A673 (cell line): Measurements from ENCODE around the gene USP25. TPM values are rescaled to one million over a fixed set of nuclear protein-coding genes. Genes with fewer than 3 reads are reported as not detected.

Experiments
- BruUV-seq: library from RNA; stranded (reverse); fragments of 400-500 nt; replicated peaks from 2 replicates; lab custom pipeline; 2021; lab: Mats Ljungman, UMichigan
- CTCF ChIA-PET: fragments of 300-600 bp; sonication (Branson Sonifier 250); formaldehyde crosslinking; loops from one replicate; lab custom pipeline; 2022; ENCODE audit warnings: antibody characterized with exemption; lab: Charles Lee
- POLR2A ChIA-PET: fragments of 300-600 bp; sonication (Branson Sonifier 250); formaldehyde crosslinking; loops from one replicate; lab custom pipeline; 2022; ENCODE audit warnings: antibody characterized with exemption; ENCODE audit not compliant: low non-redundant PET; lab: Charles Lee
- DNase-seq: peaks from one replicate; pipeline ENCODE4 v3.0.0-alpha.2; 2015; ENCODE audit warnings: low spot score
- H3K27ac ChIP-seq: fragments of 200-600 bp; sonication (generic); 2 replicates; pipeline ENCODE4 v1.5.1; 2016; ENCODE audit warnings: mixed run types, low read depth, mild to moderate bottlenecking, mixed read lengths, antibody characterized with exemption, low read length; ENCODE audit not compliant: poor library complexity, severe bottlenecking
- H3K27me3 ChIP-seq: fragments of 200-600 bp; sonication (generic); replicated peaks from 2 replicates; pipeline ENCODE4 v1.6.1; 2017; ENCODE audit warnings: mixed run types, low read depth, mild to moderate bottlenecking, mixed read lengths, antibody characterized with exemption, low read length; ENCODE audit not compliant: insufficient read depth, poor library complexity
- H3K36me3 ChIP-seq: fragments of 200-600 bp; sonication (generic); 2 replicates; pipeline ENCODE4 v1.6.1; 2016; ENCODE audit warnings: mixed run types, mild to moderate bottlenecking, mixed read lengths, antibody characterized with exemption, low read length; ENCODE audit not compliant: insufficient read depth, poor library complexity, severe bottlenecking
- H3K4me1 ChIP-seq: fragments of 200-600 bp; sonication (generic); 2 replicates; pipeline ENCODE4 v1.6.1; 2017; ENCODE audit warnings: mixed run types, mild to moderate bottlenecking, mixed read lengths, antibody characterized with exemption, low read length; ENCODE audit not compliant: insufficient read depth, poor library complexity, severe bottlenecking
- H3K4me3 ChIP-seq: fragments of 200-600 bp; sonication (generic); 2 replicates; pipeline ENCODE4 v1.5.1; 2016; ENCODE audit warnings: low read depth, mixed run types, mild to moderate bottlenecking, mixed read lengths, low read length; ENCODE audit not compliant: poor library complexity, severe bottlenecking
- H3K9me3 ChIP-seq: fragments of 200-600 bp; sonication (generic); 2 replicates; pipeline ENCODE4 v1.6.1; 2016; ENCODE audit warnings: mixed run types, low read depth, mild to moderate bottlenecking, mixed read lengths, antibody characterized with exemption, low read length; ENCODE audit not compliant: poor library complexity, severe bottlenecking
- CTCF ChIP-seq: fragments of 300-800, 200-600 bp; sonication (generic); conservative IDR thresholded peaks from 2 replicates; pipeline ENCODE4 v1.5.1; 2017; ENCODE audit warnings: low read depth, mild to moderate bottlenecking, antibody characterized with exemption, low read length, moderate library complexity, mixed read lengths
- EZH2 ChIP-seq: fragments of 200-600 bp; sonication (generic); IDR thresholded peaks from 2 replicates; pipeline ENCODE4 v1.6.1; 2017; ENCODE audit warnings: borderline replicate concordance, low read depth, mild to moderate bottlenecking, mixed read lengths, antibody characterized with exemption, low read length; ENCODE audit not compliant: poor library complexity, severe bottlenecking
- intact Hi-C: fragments of 100-400 bp; cut with micrococcal nuclease; formaldehyde crosslinking; loops from one replicate; pipeline ENCODE4 v1.10.0; 2022; ENCODE audit not compliant: unreplicated experiment
- total RNA-seq: library from RNA; stranded (reverse); gene quantifications from 2 replicates; pipeline ENCODE4 v1.2.3, GENCODE V29; 2021

The USP25 gene
- total RNA-seq, 1 experiment from 2014 or later = 27.5 TPM

GRCh38 chr21:15759469-15759868 lies 29.7 kb downstream of the USP25 start:
- POLR2A ChIA-PET = no interaction called here
- no peaks in the 10 kb centered on the region for H3K27me3 ChIP-seq
- DNase-seq = no peak
- no peak for TF ChIP-seq EZH2
- no peak for TF ChIP-seq CTCF
- intact Hi-C loops = no loop called here
- H3K36me3 ChIP-seq = no peaks in the 10 kb centered on the region
- CTCF ChIA-PET = no interaction called here
- BruUV-seq = no TSS peak
- no peak overlapping the region for H3K4me3 ChIP-seq
- no peak overlapping the region for H3K27ac ChIP-seq
- H3K4me1 ChIP-seq = no peaks in the 10 kb centered on the region
- H3K9me3 ChIP-seq = no peaks in the 10 kb centered on the region

- DNase-seq = no peak
- Histone ChIP-seq H3K36me3 (no peaks in the 10 kb centered on the region), H3K4me1 (no peaks in the 10 kb centered on the region), H3K4me3 (no peak overlapping the region), H3K9me3 (no peaks in the 10 kb centered on the region), H3K27ac (no peak overlapping the region), H3K27me3 (no peaks in the 10 kb centered on the region)
- intact Hi-C loops = loop anchor here (10.0 kb wide), 1 partner anchor 57 kb away; no protein-coding TSS in a partner anchor
- no TSS peak for BruUV-seq
- CTCF ChIA-PET = no interaction called here
- POLR2A ChIA-PET = no interaction called here
- TF ChIP-seq CTCF (no peak), EZH2 (no peak)
These were observed 31.8 kb downstream of the USP25 start for GRCh38 chr21:15761507-15762100.

- intact Hi-C loops = loop anchor here (10.0 kb wide), 1 partner anchor 59 kb away; no protein-coding TSS in a partner anchor
- POLR2A ChIA-PET = interaction anchor here (0.5 kb wide), 1 partner anchor 12 kb away, joined by 4 read pairs; no protein-coding TSS in a partner anchor
- Histone ChIP-seq H3K9me3 (no peaks in the 10 kb centered on the region), H3K27me3 (no peaks in the 10 kb centered on the region), H3K36me3 (no peaks in the 10 kb centered on the region), H3K4me1 (peaks cover 13% of the 10 kb centered on the region), H3K4me3 (no peak overlapping the region), H3K27ac (no peak overlapping the region)
- no peak for TF ChIP-seq CTCF
- no peak for TF ChIP-seq EZH2
- CTCF ChIA-PET = no interaction called here
- BruUV-seq = no TSS peak
- no peak for DNase-seq
These were observed 33.6 kb downstream of the USP25 start for GRCh38 chr21:15763359-15763758.
